GM12801 (cell line): ENCODE measurements around the gene STK32B.

ENCODE experiments used
- TF ChIP-seq, protein P1 (sequence below): IDR thresholded peaks from one replicate; pipeline ENCODE4 v1.5.1; 2011; ENCODE audit warnings: control low read depth; ENCODE audit not compliant: insufficient read length; ENCODE audit errors: extremely low read depth

STK32B gene

GRCh38 chr4:5203993-5204310 lies 152.7 kb downstream of the STK32B start:
- TF ChIP-seq, protein P1, sequence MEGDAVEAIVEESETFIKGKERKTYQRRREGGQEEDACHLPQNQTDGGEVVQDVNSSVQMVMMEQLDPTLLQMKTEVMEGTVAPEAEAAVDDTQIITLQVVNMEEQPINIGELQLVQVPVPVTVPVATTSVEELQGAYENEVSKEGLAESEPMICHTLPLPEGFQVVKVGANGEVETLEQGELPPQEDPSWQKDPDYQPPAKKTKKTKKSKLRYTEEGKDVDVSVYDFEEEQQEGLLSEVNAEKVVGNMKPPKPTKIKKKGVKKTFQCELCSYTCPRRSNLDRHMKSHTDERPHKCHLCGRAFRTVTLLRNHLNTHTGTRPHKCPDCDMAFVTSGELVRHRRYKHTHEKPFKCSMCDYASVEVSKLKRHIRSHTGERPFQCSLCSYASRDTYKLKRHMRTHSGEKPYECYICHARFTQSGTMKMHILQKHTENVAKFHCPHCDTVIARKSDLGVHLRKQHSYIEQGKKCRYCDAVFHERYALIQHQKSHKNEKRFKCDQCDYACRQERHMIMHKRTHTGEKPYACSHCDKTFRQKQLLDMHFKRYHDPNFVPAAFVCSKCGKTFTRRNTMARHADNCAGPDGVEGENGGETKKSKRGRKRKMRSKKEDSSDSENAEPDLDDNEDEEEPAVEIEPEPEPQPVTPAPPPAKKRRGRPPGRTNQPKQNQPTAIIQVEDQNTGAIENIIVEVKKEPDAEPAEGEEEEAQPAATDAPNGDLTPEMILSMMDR = no peak

GRCh38 chr4:5204781-5205180 lies 153.5 kb downstream of the STK32B start:
- TF ChIP-seq, protein P1 = no peak

GRCh38 chr4:5206016-5206790 lies 154.9 kb downstream of the STK32B start:
- TF ChIP-seq, protein P1 = no peak

DNA sequence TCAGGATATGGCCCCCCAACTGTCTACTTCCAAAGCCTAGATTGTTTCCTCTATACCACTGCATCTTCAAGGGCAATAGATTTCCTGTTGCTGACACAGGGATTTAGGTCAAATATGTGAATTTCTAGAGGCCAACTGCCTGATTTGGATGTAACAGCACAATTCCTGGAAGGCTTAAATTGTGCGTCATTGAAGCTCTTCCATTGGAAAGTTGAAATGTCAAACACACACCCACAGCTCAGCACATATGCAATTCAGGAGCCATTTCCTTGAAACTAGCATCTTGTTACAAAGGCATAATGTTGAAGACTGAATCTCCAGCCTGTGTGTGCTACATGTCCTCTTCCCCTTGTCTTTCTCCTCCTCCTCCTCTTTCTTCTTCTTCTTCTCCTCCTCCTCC lies 158.6 kb downstream of the STK32B start:
- TF ChIP-seq, protein P1 = no peak

GRCh38 chr4:5211282-5211839 lies 160.1 kb downstream of the STK32B start:
- TF ChIP-seq, protein P1 = no peak

GRCh38 chr4:5212255-5213013 lies 161.2 kb downstream of the STK32B start:
- TF ChIP-seq, protein P1 = no peak

DNA sequence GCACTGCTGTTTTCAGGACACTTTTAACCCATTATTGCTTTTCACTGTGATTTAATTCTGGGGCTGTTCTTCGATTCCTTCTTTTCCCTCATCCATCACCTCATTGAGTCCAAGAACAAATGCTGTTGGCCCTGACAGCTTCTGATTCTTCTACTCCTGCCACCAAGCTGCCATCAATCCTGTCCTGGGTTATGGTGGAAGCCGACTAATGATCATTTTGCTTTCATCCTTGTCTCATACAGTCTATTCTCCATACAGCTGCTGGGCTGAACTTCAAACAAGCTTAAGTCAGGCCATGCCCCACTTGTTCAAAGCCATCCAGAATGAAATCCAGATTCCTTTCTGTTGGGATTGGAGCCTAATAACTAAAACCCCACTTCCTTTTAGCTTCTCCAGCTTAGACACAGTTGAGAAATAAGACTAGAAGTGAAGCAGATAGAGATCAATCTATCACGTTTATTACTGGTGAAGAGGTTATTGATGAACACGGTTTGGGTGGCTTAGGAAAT lies 161.9 kb downstream of the STK32B start:
- TF ChIP-seq, protein P1 = no peak
